Fibroblast of lung (primary cell): ENCODE data around the gene SAMD3. TPM values are rescaled to one million over a fixed set of nuclear protein-coding genes. Genes with fewer than 3 reads are reported as not detected.

ENCODE experiments used
- DNase-seq, 2 donors: peaks; one replicate each; pipeline versions ENCODE4 v3.0.0 to v3.0.0-alpha.2; 2010; ENCODE audit warnings: low read depth in 2 of 2
- H2AFZ ChIP-seq: 2 replicates; pipeline ENCODE4 v1.5.1; 2012; ENCODE audit warnings: low read length, control low read depth, inconsistent platforms
- H3K27ac ChIP-seq: 2 replicates; pipeline ENCODE4 v1.5.1; 2011; ENCODE audit warnings: low read length, control low read depth; ENCODE audit not compliant: insufficient read depth
- H3K27me3 ChIP-seq: 2 replicates; pipeline ENCODE4 v1.5.1; 2011; ENCODE audit warnings: mild to moderate bottlenecking, low read length; ENCODE audit not compliant: control insufficient read depth, insufficient read depth
- H3K36me3 ChIP-seq: 2 replicates; pipeline ENCODE4 v1.5.1; 2011; ENCODE audit warnings: low read length; ENCODE audit not compliant: control insufficient read depth, insufficient read depth
- H3K4me1 ChIP-seq: 2 replicates; pipeline ENCODE4 v1.5.1; 2011; ENCODE audit warnings: low read length; ENCODE audit not compliant: control insufficient read depth, insufficient read depth; ENCODE audit errors: extremely low read depth
- H3K4me2 ChIP-seq: 2 replicates; pipeline ENCODE4 v1.5.1; 2011; ENCODE audit warnings: low read length, control low read depth; ENCODE audit not compliant: insufficient read depth; ENCODE audit errors: extremely low read depth
- H3K4me3 ChIP-seq, 4 experiments: fragments of 200-600 bp in 1 of 4; sonication (generic) in 1 of 4; replicated peaks in 1 of 4; 2 replicates each; pipeline ENCODE4 v1.5.1; 2011 to 2016; ENCODE audit warnings: low read length in 4 of 4, low read depth in 3 of 4, mild to moderate bottlenecking in 3 of 4, control low read depth in 2 of 4, inconsistent platforms in 1 of 4, mixed read lengths in 1 of 4; ENCODE audit not compliant: insufficient read depth in 1 of 4; ENCODE audit errors: control extremely low read depth in 1 of 4
- H3K79me2 ChIP-seq: 2 replicates; pipeline ENCODE4 v1.5.1; 2012; ENCODE audit warnings: mild to moderate bottlenecking, low read length, inconsistent platforms; ENCODE audit not compliant: control insufficient read depth, insufficient read depth
- H3K9ac ChIP-seq: 2 replicates; pipeline ENCODE4 v1.5.1; 2011; ENCODE audit warnings: mild to moderate bottlenecking, low read length, control low read depth; ENCODE audit not compliant: insufficient read depth
- H3K9me3 ChIP-seq: 2 replicates; pipeline ENCODE4 v1.5.1; 2012; ENCODE audit warnings: low read depth, low read length; ENCODE audit not compliant: control insufficient read depth, insufficient read depth
- H4K20me1 ChIP-seq: 2 replicates; pipeline ENCODE4 v1.5.1; 2011; ENCODE audit warnings: low read length; ENCODE audit not compliant: control insufficient read depth, insufficient read depth; ENCODE audit errors: extremely low read depth
- EZH2 ChIP-seq: IDR thresholded peaks from 2 replicates; pipeline ENCODE4 v1.5.1; 2012; ENCODE audit warnings: low read length, control low read depth, mild to moderate bottlenecking; ENCODE audit errors: missing control alignments
- polyA plus RNA-seq, 2 donors: library from polyadenylated mRNA; depleted of rRNA in 1 of 2; stranded (reverse) in 1 of 2; unstranded in 1 of 2; fragments of >200 nt; gene quantifications; 2 replicates each; pipeline ENCODE4 v1.2.1, GENCODE V29; 2011 to 2012; ENCODE audit warnings: missing spikeins in 1 of 2
- total RNA-seq: library from RNA; depleted of rRNA; stranded (reverse); fragments of >200 nt; gene quantifications from 2 replicates; pipeline ENCODE4 v1.2.1, GENCODE V29; 2014
- TF ChIP-seq, protein P1 (sequence below), 2 donors: IDR thresholded peaks in 1 of 2; conservative IDR thresholded peaks in 1 of 2; 1 replicate in 1 of 2; 2 replicates in 1 of 2; pipeline ENCODE4 v1.5.1; 2011 to 2012; ENCODE audit warnings: low read length in 2 of 2, control low read depth in 1 of 2, inconsistent platforms in 1 of 2, low read depth in 1 of 2, mild to moderate bottlenecking in 1 of 2

SAMD3 gene
- total and polyA plus RNA-seq, 2 donors (not counting 1 experiment from before 2014, with no cell fraction given): 1.5 to 2.8 TPM

DNA sequence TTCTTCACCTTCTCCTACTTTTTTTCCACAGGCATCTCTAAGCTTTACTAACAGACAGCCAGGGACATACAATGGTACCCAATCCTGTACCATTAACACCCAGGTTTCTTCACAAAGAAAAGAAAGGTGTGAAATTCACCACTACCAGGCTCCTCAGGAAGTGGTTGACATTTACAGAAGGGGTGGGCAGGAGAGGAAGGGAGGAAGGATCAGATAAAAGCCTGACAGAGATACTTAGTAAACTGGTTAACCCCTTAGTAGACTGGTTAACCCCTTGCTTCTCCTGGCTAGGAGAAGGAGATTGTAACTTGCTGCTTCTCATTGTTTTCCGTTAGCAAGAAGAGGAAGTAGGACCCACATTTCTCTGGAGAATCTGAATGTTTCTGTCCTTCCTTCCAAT is 7.2 kb downstream of the SAMD3 start:
- no peak for DNase-seq
- no peak for TF ChIP-seq EZH2
- TF ChIP-seq, protein P1, sequence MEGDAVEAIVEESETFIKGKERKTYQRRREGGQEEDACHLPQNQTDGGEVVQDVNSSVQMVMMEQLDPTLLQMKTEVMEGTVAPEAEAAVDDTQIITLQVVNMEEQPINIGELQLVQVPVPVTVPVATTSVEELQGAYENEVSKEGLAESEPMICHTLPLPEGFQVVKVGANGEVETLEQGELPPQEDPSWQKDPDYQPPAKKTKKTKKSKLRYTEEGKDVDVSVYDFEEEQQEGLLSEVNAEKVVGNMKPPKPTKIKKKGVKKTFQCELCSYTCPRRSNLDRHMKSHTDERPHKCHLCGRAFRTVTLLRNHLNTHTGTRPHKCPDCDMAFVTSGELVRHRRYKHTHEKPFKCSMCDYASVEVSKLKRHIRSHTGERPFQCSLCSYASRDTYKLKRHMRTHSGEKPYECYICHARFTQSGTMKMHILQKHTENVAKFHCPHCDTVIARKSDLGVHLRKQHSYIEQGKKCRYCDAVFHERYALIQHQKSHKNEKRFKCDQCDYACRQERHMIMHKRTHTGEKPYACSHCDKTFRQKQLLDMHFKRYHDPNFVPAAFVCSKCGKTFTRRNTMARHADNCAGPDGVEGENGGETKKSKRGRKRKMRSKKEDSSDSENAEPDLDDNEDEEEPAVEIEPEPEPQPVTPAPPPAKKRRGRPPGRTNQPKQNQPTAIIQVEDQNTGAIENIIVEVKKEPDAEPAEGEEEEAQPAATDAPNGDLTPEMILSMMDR (conservative IDR thresholded peaks at IDR 0.05 in 1 of 2, IDR thresholded peaks at IDR 0.05 in 1 of 2; ENCODE audit: low read depth in 1 of 2, low read length in 2 of 2): no peak
- H3K36me3 ChIP-seq: no peaks in the 10 kb centered on the region
- H4K20me1 ChIP-seq: no peaks in the 10 kb centered on the region
- H3K27ac ChIP-seq: no peak overlapping the region
- H3K4me1 ChIP-seq: no peaks in the 10 kb centered on the region
- no peak overlapping the region for H2AFZ ChIP-seq
- no peak overlapping the region for H3K4me3 ChIP-seq
- no peaks in the 10 kb centered on the region for H3K79me2 ChIP-seq
- no peaks in the 10 kb centered on the region for H3K9me3 ChIP-seq
- no peak overlapping the region for H3K9ac ChIP-seq
- no peaks in the 10 kb centered on the region for H3K27me3 ChIP-seq
- no peak overlapping the region for H3K4me2 ChIP-seq

DNA sequence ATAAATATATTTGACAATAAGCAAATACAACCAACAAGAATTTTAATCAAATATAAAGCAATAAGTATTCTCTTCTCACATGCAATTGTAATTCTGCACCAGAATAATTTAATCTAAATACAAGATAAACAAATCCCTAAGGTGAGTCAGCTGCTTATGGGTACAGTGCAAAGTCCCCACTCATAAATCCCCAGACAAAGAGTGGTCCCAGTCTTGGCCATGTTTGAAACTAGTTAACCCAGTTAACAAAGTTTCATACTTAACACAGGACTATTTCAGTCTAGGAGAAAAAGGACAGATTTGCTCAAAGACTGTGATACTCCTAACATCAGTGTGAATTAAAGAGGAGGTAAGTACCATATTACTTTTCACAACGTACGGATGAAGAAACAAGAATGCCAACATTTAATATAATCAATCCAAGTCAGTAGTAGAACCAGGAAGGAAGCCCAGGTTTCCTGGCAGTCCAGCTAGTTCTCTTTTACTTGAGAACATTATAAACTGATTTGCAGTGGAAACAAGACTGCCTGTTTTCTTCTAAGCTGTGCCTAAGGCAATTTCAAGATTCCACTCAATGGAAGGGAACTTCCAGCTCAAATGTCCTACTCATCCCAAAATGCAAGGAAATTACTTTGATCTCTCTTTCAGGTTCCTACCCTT is 10.4 kb downstream of the SAMD3 start:
- no peaks in the 10 kb centered on the region for H3K79me2 ChIP-seq
- H3K27ac ChIP-seq: no peak overlapping the region
- no peak overlapping the region for H3K4me2 ChIP-seq
- H3K4me3 ChIP-seq: no peak overlapping the region
- H3K9ac ChIP-seq: no peak overlapping the region
- TF ChIP-seq EZH2: no peak
- TF ChIP-seq, protein P1 (conservative IDR thresholded peaks at IDR 0.05 in 1 of 2, IDR thresholded peaks at IDR 0.05 in 1 of 2; ENCODE audit: low read depth in 1 of 2, low read length in 2 of 2): no peak
- H3K4me1 ChIP-seq: no peaks in the 10 kb centered on the region
- DNase-seq: no peak
- no peaks in the 10 kb centered on the region for H3K9me3 ChIP-seq
- no peaks in the 10 kb centered on the region for H3K27me3 ChIP-seq
- H3K36me3 ChIP-seq: no peaks in the 10 kb centered on the region
- H2AFZ ChIP-seq: no peak overlapping the region
- H4K20me1 ChIP-seq: no peaks in the 10 kb centered on the region

DNA sequence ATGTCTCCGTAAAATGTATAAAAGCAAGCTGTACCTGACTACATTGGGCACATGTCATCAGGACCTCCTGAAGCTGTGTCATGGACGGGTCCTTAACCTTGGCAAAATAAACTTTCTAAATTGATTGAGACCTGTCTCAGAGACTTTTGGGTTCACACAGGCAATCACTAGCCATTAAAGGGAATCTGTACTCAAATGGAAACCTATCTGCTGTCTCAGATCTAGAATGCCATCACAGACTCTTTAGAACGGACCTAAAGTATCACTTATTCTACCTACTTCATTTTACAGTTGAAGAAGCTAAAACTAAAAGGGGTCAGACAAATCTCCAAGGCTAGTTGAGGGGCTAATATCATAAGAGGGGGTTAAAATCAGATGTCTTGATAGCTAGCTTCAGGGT is 11.1 kb downstream of the SAMD3 start:
- Histone ChIP-seq H3K27ac (no peak overlapping the region), H3K9me3 (no peaks in the 10 kb centered on the region), H3K9ac (no peak overlapping the region), H3K4me2 (no peak overlapping the region), H3K79me2 (no peaks in the 10 kb centered on the region), H4K20me1 (no peaks in the 10 kb centered on the region), H3K4me1 (no peaks in the 10 kb centered on the region), H3K27me3 (no peaks in the 10 kb centered on the region), H3K36me3 (no peaks in the 10 kb centered on the region), H2AFZ (no peak overlapping the region), H3K4me3 (no peak overlapping the region)
- TF ChIP-seq EZH2: no peak
- TF ChIP-seq, protein P1 (conservative IDR thresholded peaks at IDR 0.05 in 1 of 2, IDR thresholded peaks at IDR 0.05 in 1 of 2; ENCODE audit: low read depth in 1 of 2, low read length in 2 of 2): no peak
- no peak for DNase-seq
